GM12874 (cell line): ENCODE data around the gene PTPRN2.

Experiments
- TF ChIP-seq, protein P1 (sequence below): IDR thresholded peaks from 2 replicates; pipeline ENCODE4 v1.5.1; 2011; ENCODE audit warnings: low read depth, mild to moderate bottlenecking, control low read depth, low read length, moderate library complexity; ENCODE audit not compliant: insufficient read depth

The PTPRN2 gene

DNA sequence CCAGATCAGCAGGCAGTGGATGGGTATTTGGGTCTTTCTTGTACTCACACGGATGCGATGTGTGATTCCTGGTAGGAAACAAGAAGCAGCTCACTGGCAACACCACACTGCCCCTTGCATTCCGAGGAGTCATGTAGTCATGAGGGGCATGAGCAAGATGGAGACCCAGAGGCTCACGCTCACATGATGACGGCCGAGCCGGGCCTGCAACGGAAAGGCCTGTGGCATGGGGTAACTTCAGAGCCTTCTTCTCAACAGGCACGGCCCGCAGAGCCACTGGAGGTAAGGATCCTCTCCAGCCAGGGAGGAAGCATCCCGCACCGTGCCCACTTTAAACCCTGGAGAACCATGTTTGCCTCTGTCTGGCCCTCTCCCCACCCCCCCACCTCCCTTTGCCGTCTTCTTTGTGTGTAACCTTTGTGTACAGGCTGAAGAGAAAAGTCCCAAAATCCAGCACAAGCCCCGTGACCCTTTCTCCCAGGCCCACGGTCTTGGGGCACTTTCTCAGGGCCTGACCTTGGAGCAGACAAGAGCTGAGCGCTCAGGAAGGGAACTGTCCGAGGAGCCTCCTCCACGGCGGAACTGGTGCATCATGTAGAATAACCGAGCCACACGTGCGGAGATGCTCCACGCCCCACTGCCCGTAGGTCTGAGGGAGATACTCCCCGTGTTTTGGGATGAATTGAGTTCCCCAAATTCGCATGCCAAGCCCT is 734.4 kb downstream of the PTPRN2 start:
- TF ChIP-seq, protein P1, sequence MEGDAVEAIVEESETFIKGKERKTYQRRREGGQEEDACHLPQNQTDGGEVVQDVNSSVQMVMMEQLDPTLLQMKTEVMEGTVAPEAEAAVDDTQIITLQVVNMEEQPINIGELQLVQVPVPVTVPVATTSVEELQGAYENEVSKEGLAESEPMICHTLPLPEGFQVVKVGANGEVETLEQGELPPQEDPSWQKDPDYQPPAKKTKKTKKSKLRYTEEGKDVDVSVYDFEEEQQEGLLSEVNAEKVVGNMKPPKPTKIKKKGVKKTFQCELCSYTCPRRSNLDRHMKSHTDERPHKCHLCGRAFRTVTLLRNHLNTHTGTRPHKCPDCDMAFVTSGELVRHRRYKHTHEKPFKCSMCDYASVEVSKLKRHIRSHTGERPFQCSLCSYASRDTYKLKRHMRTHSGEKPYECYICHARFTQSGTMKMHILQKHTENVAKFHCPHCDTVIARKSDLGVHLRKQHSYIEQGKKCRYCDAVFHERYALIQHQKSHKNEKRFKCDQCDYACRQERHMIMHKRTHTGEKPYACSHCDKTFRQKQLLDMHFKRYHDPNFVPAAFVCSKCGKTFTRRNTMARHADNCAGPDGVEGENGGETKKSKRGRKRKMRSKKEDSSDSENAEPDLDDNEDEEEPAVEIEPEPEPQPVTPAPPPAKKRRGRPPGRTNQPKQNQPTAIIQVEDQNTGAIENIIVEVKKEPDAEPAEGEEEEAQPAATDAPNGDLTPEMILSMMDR: no peak

DNA sequence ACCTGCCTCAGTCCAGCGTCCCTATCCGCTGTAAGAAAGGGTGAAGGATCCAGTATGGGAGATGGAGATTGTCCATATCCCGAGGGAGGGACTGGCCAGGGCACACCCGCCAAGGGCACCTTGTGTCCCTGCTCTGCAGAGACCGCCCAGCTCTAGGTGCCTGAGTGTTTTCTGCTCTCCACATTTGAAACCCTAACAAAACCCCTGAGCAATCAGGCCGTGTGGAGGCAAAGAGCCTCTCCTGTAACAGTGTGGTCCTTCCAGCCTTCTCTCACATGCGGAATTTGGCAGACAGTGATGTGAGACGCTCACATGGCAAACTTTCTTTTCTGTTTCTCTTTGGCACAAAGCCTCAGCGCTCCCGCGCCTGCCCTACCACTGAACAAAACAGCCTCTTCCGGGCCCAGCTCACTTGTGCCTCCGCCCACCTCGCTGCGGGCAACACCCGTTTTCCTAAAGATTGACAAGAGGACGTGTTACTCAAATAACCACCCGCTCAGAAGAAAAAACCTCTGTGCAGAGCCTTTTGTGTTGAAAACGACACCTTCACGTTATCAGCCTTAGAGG is 736.0 kb downstream of the PTPRN2 start:
- TF ChIP-seq, protein P1: no peak

DNA sequence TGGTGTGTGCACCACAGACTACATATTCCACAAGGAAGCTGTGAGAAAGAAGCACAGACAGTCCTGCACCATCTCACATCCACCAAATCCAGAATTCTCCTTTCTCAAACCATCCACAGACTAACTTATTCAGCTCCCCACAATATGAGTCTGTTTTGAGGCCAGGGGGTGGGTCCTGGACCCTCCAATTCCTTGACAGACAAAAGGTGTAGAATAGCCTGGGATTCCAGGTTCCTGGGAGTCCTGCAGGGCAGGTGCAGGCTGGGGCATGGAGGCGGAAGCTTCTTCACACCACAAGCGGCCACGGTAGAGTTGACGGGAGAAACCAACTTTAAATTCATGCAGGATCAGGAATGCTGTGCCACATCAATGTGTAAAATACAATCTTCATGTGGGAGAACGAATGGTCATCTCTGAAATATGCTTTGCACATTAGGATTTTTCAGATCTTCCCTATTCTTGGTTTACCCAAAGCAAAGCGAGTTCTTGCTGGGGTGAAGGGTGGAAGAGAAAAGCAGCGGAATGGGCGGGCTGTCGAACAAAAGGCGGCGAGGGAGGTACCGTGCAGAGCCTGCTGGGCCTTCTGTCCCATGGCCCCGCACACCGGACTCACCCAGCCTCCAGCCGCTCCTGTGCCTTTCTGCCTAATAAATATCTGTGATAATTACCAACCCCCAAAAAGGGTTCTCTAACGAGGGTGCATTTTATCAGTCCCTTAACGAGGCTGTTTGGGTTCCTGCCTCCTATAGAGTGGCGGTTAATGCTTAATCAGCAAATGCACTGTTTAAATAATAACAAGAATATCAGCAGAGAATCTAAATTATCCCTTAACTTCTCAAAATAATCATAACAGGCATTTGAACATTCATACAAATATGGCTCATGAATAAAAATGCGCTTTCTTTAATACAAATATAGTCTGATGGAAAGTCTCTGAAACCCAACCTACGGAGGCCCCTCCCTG is 736.9 kb downstream of the PTPRN2 start:
- TF ChIP-seq, protein P1: no peak

DNA sequence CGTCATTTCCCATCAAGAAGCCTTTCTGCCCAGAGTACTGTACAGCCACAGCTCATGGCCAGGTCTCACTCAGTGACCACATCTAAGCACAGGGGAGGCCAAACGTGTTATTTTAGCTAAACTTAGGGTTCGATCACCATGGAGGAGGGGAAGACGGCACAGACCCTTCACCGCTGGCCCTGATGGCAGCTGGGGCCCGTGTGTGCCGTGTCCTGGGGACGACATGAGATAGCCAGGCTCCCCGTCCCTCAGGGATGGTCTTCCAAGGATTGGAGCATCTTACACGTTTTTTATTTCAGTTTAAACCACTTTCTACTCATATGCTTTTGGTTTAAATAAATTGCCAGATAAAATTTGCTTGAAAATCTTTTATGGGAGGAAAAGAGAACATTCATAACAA is 737.9 kb downstream of the PTPRN2 start:
- TF ChIP-seq, protein P1: no peak

DNA sequence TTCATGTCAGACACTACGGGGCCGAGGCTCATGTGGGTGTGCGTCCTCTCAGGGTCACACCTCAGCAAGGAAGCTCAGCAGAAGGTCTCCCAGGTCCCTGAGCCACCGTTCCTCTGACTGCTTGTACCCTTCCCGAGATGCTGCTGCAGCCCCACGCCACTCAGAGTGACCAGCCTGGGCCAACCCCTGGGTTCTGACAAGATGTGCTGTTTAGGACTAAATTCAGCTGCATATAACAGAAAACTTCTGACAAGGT is 738.4 kb downstream of the PTPRN2 start:
- TF ChIP-seq, protein P1: no peak

DNA sequence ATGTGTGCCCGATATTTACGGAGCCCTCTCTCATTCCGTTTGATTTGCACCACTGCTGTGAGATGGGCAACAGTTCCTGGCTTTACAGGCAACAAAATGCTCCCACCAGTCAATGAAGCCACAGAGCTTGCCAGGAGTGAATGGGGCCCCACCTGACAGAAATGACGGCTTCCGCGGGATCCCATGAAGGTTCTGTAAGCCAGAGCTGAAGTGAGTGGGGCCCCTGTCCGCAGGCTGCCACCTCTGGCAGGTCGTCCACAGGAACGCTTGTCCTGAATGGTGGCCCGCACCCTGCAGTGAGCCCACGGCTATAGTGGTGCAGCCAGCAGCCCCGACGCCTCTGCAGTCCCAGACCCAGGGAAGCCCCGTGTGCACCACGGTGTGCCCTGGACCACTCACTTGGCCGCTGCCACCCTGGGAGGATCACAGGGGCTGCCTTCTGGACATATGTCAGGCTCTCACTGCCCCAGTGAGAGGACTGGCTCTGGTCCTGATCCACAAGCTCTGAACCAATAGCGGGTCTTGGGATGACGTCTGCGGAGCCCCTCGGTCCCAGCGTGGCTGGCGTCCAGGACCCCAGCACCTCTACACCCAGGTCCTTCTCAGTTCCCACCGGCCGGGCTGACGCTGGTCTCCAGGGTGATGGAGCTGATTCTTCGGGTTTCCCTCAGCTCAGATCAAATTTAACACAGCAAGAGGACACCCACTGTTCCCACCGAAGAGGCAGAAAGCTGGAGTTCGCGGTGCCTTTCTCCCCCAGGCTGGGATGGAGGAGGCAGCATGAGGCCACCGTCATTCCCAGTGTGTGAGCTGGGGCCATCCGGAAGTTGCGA is 738.9 kb downstream of the PTPRN2 start:
- TF ChIP-seq, protein P1: no peak
